ENCODE measurements around the gene LEKR1. TPM values are rescaled to one million over a fixed set of nuclear protein-coding genes. Genes with fewer than 3 reads are reported as not detected.
"Not testable (repeated sequence)": the region's sequence is repeated elsewhere in the genome, so short reads cannot be mapped to it uniquely, and the experiment has no call there.

The LEKR1 gene
- total RNA-seq, 1 experiment from 2014 or later: not detected

- no peak for DNase-seq (ENCODE audit: low spot score)
- in situ Hi-C loops (cut with HindIII; ENCODE audit: low sequenced_read_pairs): no loop called here
Observed at GRCh38 chr3:156802821-156803606, 23.1 kb upstream of the LEKR1 start.

GRCh38 chr3:156803952-156804741 is 22.0 kb upstream of the LEKR1 start:
- in situ Hi-C loops (cut with HindIII; ENCODE audit: low sequenced_read_pairs): no loop called here
- DNase-seq (ENCODE audit: low spot score): no peak

- in situ Hi-C loops (cut with HindIII; ENCODE audit: low sequenced_read_pairs): no loop called here
- DNase-seq (ENCODE audit: low spot score): no peak
Observed at GRCh38 chr3:156806698-156807097, 19.5 kb upstream of the LEKR1 start.

- in situ Hi-C loops (cut with HindIII; ENCODE audit: low sequenced_read_pairs): no loop called here
- no peak for DNase-seq (ENCODE audit: low spot score)
Observed at GRCh38 chr3:156808025-156808424, 18.1 kb upstream of the LEKR1 start.

GRCh38 chr3:156811089-156811862 is 14.9 kb upstream of the LEKR1 start:
- no peak for DNase-seq (ENCODE audit: low spot score)
- in situ Hi-C loops (cut with HindIII; ENCODE audit: low sequenced_read_pairs): no loop called here

GRCh38 chr3:156812521-156813335 is 13.4 kb upstream of the LEKR1 start:
- DNase-seq (ENCODE audit: low spot score): no peak
- in situ Hi-C loops (cut with HindIII; ENCODE audit: low sequenced_read_pairs): no loop called here

GRCh38 chr3:156814295-156814694 is 11.9 kb upstream of the LEKR1 start:
- in situ Hi-C loops (cut with HindIII; ENCODE audit: low sequenced_read_pairs): no loop called here
- DNase-seq (ENCODE audit: low spot score): no peak

- no peak for DNase-seq (ENCODE audit: low spot score)
- in situ Hi-C loops (cut with HindIII; ENCODE audit: low sequenced_read_pairs): no loop called here
Observed at GRCh38 chr3:156816091-156816793, 9.9 kb upstream of the LEKR1 start.

GRCh38 chr3:156816794-156817645 is 9.1 kb upstream of the LEKR1 start:
- in situ Hi-C loops (cut with HindIII; ENCODE audit: low sequenced_read_pairs): no loop called here
- DNase-seq (ENCODE audit: low spot score): peak; percentile 78

GRCh38 chr3:156817646-156818272 is 8.4 kb upstream of the LEKR1 start:
- no peak for DNase-seq (ENCODE audit: low spot score)
- in situ Hi-C loops (cut with HindIII; ENCODE audit: low sequenced_read_pairs): no loop called here

GRCh38 chr3:156818273-156818651 is 7.9 kb upstream of the LEKR1 start:
- in situ Hi-C loops (cut with HindIII; ENCODE audit: low sequenced_read_pairs): no loop called here
- DNase-seq (ENCODE audit: low spot score): no peak

- no peak for DNase-seq (ENCODE audit: low spot score)
- in situ Hi-C loops (cut with HindIII; ENCODE audit: low sequenced_read_pairs): no loop called here
Observed at GRCh38 chr3:156818890-156819289, 7.3 kb upstream of the LEKR1 start.

- in situ Hi-C loops (cut with HindIII; ENCODE audit: low sequenced_read_pairs): no loop called here
- DNase-seq (ENCODE audit: low spot score): no peak
Observed at GRCh38 chr3:156819842-156820691, 6.1 kb upstream of the LEKR1 start.

- in situ Hi-C loops (cut with HindIII; ENCODE audit: low sequenced_read_pairs): no loop called here
- no peak for DNase-seq (ENCODE audit: low spot score)
Observed at GRCh38 chr3:156820692-156821080, 5.5 kb upstream of the LEKR1 start.

GRCh38 chr3:156822626-156823260 is 3.4 kb upstream of the LEKR1 start:
- in situ Hi-C loops (cut with HindIII; ENCODE audit: low sequenced_read_pairs); DNase-seq (ENCODE audit: low spot score): not testable (repeated sequence)

- in situ Hi-C loops (cut with HindIII; ENCODE audit: low sequenced_read_pairs): no loop called here
Observed at GRCh38 chr3:156825795-156826143, 384 bp upstream of the LEKR1 start.

More at GRCh38 chr3:156825795-156826143, 384 bp upstream of the LEKR1 start:
- no peak for DNase-seq (ENCODE audit: low spot score)

All from G401 (cell line).